RWPE1 (cell line): ENCODE measurements around the gene CALHM3.

Experiments
- CTCF ChIA-PET: fragments of 350-600 bp; sonication (Branson Sonifier 250); formaldehyde crosslinking; extraction: SDS; loops from one replicate; lab custom pipeline; 2021; lab: Yijun Ruan, JAX
- POLR2A ChIA-PET: fragments of 400-600 bp; formaldehyde crosslinking; extraction: SDS; loops from one replicate; lab custom pipeline; 2020; ENCODE audit warnings: antibody characterized with exemption; ENCODE audit not compliant: low non-redundant PET; lab: Yijun Ruan, JAX
- DNase-seq: peaks from one replicate; pipeline ENCODE4 v3.0.0; 2012; ENCODE audit warnings: low spot score
- H3K27ac ChIP-seq: fragments of 450-650 bp; 2 replicates; pipeline ENCODE4 v1.5.1; 2017
- CTCF ChIP-seq: fragments of 450-650 bp; conservative IDR thresholded peaks from 2 replicates; pipeline ENCODE4 v1.5.1; 2017; ENCODE audit warnings: low read depth, mild to moderate bottlenecking

Gene CALHM3

DNA sequence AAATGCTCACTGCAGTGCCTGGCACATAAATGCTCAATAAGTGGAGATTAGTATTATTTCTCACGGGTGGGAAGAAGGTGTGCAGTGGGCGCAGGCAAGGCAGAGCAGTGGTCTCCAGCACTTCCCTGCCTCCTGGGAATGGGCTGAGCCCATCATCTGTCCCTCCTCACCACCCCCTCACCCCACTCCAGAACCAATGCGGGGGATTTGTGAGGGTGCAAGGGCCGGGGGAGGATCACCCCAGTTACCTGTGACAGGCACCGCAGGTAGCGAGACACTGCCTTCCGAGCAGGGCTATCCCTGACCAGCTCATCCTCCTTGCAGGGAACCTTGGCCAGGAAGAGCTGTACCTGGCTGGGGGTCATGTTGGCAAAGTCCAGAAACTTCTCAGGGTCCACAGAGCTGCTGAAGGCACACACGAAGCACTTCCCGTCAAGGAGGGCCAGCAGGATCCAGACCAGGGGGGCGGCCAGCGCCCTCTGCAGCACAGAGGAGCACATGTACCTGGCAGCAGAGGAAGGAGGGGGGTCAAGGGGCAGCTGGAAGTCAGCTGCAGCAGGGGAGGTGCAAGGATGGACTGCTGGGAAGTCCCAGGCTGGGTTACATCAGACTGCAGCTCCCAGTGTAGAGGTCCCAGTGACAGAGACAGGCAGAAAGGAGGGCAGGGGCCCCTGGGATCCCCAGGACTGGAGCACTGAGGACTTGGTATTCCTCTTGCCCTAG, 2.8 kb downstream of the CALHM3 start:
- CTCF ChIA-PET = interaction anchor here (1.2 to 1.7 kb wide), 2 partner anchors 9 to 59 kb away, joined by 3 to 5 read pairs; no protein-coding TSS in a partner anchor
- TF ChIP-seq CTCF = no peak
- POLR2A ChIA-PET = no interaction called here
- no peak overlapping the region for H3K27ac ChIP-seq
- DNase-seq = no peak

- no peak overlapping the region for H3K27ac ChIP-seq
- no peak for TF ChIP-seq CTCF
- ChIA-PET CTCF (interaction anchor here (0.6 to 0.7 kb wide), 3 partner anchors 31 to 1076 kb away, joined by 3 read pairs; no protein-coding TSS in a partner anchor), POLR2A (no interaction called here)
- DNase-seq = no peak
These were observed 3.6 kb downstream of the CALHM3 start for GRCh38 chr10:103475437-103475836.

- ChIA-PET CTCF (interaction anchor here (0.6 kb wide), 1 partner anchor 55 kb away, joined by 3 read pairs; no protein-coding TSS in a partner anchor), POLR2A (no interaction called here)
- no peak for TF ChIP-seq CTCF
- H3K27ac ChIP-seq = no peak overlapping the region
- DNase-seq = no peak
These were observed 5.0 kb downstream of the CALHM3 start for GRCh38 chr10:103474077-103474476.

- POLR2A ChIA-PET = no interaction called here
- CTCF ChIA-PET = no interaction called here
- no peak for DNase-seq
- no peak overlapping the region for H3K27ac ChIP-seq
- no peak for TF ChIP-seq CTCF
These were observed 5.8 kb downstream of the CALHM3 start for GRCh38 chr10:103473261-103473671.

DNA sequence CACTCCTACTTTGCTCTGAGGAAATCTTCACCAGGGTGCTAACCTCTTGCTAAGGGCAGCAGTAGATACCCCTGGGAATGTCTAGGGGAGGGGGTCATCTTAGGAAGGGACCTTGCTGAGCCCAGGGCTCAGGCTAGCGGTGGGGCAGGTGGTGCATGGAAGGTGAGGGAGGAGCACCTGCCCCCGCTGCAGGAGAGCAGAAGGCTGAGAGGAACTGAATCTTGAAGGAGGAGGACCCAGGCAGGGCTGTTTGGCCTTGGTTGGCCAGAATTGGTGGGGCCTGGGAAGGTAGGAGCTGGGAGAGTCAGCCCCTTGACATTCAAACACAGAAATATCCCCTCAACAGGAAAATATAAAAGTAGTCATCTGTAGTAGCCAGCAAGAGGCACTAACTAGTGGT, 7.0 kb downstream of the CALHM3 start:
- CTCF ChIA-PET = interaction anchor here (0.5 kb wide), 1 partner anchor 45 kb away, joined by 3 read pairs; no protein-coding TSS in a partner anchor
- POLR2A ChIA-PET = no interaction called here
- H3K27ac ChIP-seq = no peak overlapping the region

More for the DNA sequence above, 7.0 kb downstream of the CALHM3 start:
- DNase-seq = no peak
- TF ChIP-seq CTCF = no peak
